ENCODE results near the gene TCP11.

Gene TCP11

DNA sequence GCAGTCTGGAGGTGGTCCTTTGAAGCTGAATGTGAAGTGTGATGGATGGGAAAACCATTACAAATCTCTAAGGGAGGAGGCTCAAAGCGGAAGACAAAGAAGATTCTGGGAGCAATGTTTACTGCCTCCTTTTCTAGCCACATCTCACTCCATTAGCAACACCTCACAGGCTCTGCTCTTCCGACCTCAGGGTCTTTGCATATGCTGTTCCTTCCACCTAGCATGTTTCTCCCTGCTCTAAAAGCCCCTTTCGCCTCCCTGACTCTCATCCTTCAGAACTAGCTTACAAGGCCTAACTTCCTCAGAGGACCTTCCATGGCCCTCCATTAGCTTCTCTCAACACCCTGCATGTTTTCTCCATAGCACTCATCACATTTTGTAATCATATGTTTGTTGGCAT is 4.6 kb upstream of the TCP11 start:
- Histone ChIP-seq H3K9ac (ENCODE audit: low read depth, low read length, poor library complexity) (no peak overlapping the region), H3K27ac (replicated peaks; ENCODE audit: low read length) (no peak overlapping the region), H3K4ac (ENCODE audit: low read length) (no peak overlapping the region), H2BK5ac (ENCODE audit: low read length) (no peak overlapping the region), H4K8ac (ENCODE audit: low read depth, low read length) (no peak overlapping the region), H3K9me3 (replicated peaks in 1 of 2; ENCODE audit: control insufficient read depth in 2 of 2, insufficient read depth in 1 of 2, low read depth in 1 of 2, low read length in 2 of 2) (peaks cover 0 to 3% of the 10 kb centered on the region in 2 donors), H3K4me2 (ENCODE audit: insufficient read depth, low read length, poor library complexity, severe bottlenecking) (no peak overlapping the region), H2BK120ac (ENCODE audit: low read depth, low read length) (no peak overlapping the region), H3K36me3 (replicated peaks in 1 of 2; ENCODE audit: control insufficient read depth in 2 of 2, insufficient read depth in 2 of 2, low read length in 2 of 2) (no peaks in the 10 kb centered on the region), H3K27me3 (ENCODE audit: control insufficient read depth in 3 of 3, insufficient read depth in 3 of 3, low read depth in 1 of 3, low read length in 3 of 3) (peaks cover 0 to 2% (median 0%) of the 10 kb centered on the region in 3 experiments), H2BK15ac (ENCODE audit: low read length) (no peak overlapping the region), H2AFZ (ENCODE audit: low read length) (peak overlapping the region; percentile 68), H2AK5ac (ENCODE audit: low read depth, low read length) (no peak overlapping the region), H3K4me3 (ENCODE audit: low read length in 2 of 2) (no peak overlapping the region), H3K4me1 (ENCODE audit: control insufficient read depth in 2 of 2, insufficient read depth in 1 of 2, low read depth in 1 of 2, low read length in 2 of 2) (peaks cover 23 to 34% of the 10 kb centered on the region in 2 donors), H3K18ac (ENCODE audit: low read length) (peak overlapping the region; percentile 17), H3K79me1 (ENCODE audit: low read depth, low read length) (no peaks in the 10 kb centered on the region), H2BK12ac (ENCODE audit: low read length) (no peak overlapping the region), H3K23ac (ENCODE audit: low read depth, low read length, poor library complexity) (no peak overlapping the region), H3K14ac (ENCODE audit: low read length) (no peak overlapping the region), H4K91ac (ENCODE audit: low read depth, low read length, poor library complexity) (no peak overlapping the region)
- no peak for DNase-seq (ENCODE audit: low spot score)
- WGBS, 2 donors (ENCODE audit: extremely low coverage in 2 of 2, insufficient read length in 2 of 2, insufficient replicate concordance in 1 of 2), result no CpG with 5 or more reads among the region's 3 CpGs

GRCh38 chr6:35142588-35143569 is 1.7 kb upstream of the TCP11 start:
- H3K36me3 ChIP-seq (replicated peaks in 1 of 2; ENCODE audit: control insufficient read depth in 2 of 2, insufficient read depth in 2 of 2, low read length in 2 of 2), result no peaks in the 10 kb centered on the region
- H3K4me1 ChIP-seq (ENCODE audit: control insufficient read depth in 2 of 2, insufficient read depth in 1 of 2, low read depth in 1 of 2, low read length in 2 of 2), result peaks cover 15 to 26% of the 10 kb centered on the region in 2 donors
- no peaks in the 10 kb centered on the region for H3K79me1 ChIP-seq (ENCODE audit: low read depth, low read length)
- H2BK15ac ChIP-seq (ENCODE audit: low read length), result no peak overlapping the region
- no peak overlapping the region for H2BK5ac ChIP-seq (ENCODE audit: low read length)
- H3K23ac ChIP-seq (ENCODE audit: low read depth, low read length, poor library complexity), result no peak overlapping the region
- H3K27ac ChIP-seq (replicated peaks; ENCODE audit: low read length), result no peak overlapping the region
- H2BK12ac ChIP-seq (ENCODE audit: low read length), result no peak overlapping the region
- H2BK120ac ChIP-seq (ENCODE audit: low read depth, low read length), result no peak overlapping the region
- H3K9me3 ChIP-seq (replicated peaks in 1 of 2; ENCODE audit: control insufficient read depth in 2 of 2, insufficient read depth in 1 of 2, low read depth in 1 of 2, low read length in 2 of 2), result peaks cover 0 to 3% of the 10 kb centered on the region in 2 donors
- no peak for DNase-seq (ENCODE audit: low spot score)
- WGBS, 2 donors (ENCODE audit: extremely low coverage in 2 of 2, insufficient read length in 2 of 2, insufficient replicate concordance in 1 of 2), result no CpG with 5 or more reads among the region's 5 CpGs
- H3K4ac ChIP-seq (ENCODE audit: low read length), result no peak overlapping the region
- H2AK5ac ChIP-seq (ENCODE audit: low read depth, low read length), result no peak overlapping the region
- no peak overlapping the region for H4K91ac ChIP-seq (ENCODE audit: low read depth, low read length, poor library complexity)
- H2AFZ ChIP-seq (ENCODE audit: low read length), result no peak overlapping the region
- H3K27me3 ChIP-seq (ENCODE audit: control insufficient read depth in 3 of 3, insufficient read depth in 3 of 3, low read depth in 1 of 3, low read length in 3 of 3), result peaks cover 0 to 2% (median 0%) of the 10 kb centered on the region in 3 experiments
- no peak overlapping the region for H3K4me3 ChIP-seq (ENCODE audit: low read length in 2 of 2)
- no peak overlapping the region for H3K4me2 ChIP-seq (ENCODE audit: insufficient read depth, low read length, poor library complexity, severe bottlenecking)
- no peak overlapping the region for H4K8ac ChIP-seq (ENCODE audit: low read depth, low read length)
- H3K9ac ChIP-seq (ENCODE audit: low read depth, low read length, poor library complexity), result no peak overlapping the region
- H3K18ac ChIP-seq (ENCODE audit: low read length), result no peak overlapping the region
- no peak overlapping the region for H3K14ac ChIP-seq (ENCODE audit: low read length)

GRCh38 chr6:35140639-35141006 is 516 bp downstream of the TCP11 start:
- H4K91ac ChIP-seq (ENCODE audit: low read depth, low read length, poor library complexity), result no peak overlapping the region
- H3K14ac ChIP-seq (ENCODE audit: low read length), result no peak overlapping the region
- H2BK5ac ChIP-seq (ENCODE audit: low read length), result peak overlapping the region; percentile 11
- H3K36me3 ChIP-seq (replicated peaks in 1 of 2; ENCODE audit: control insufficient read depth in 2 of 2, insufficient read depth in 2 of 2, low read length in 2 of 2), result no peaks in the 10 kb centered on the region
- peak overlapping the region; percentile 81 for H2AFZ ChIP-seq (ENCODE audit: low read length)
- H3K27ac ChIP-seq (replicated peaks; ENCODE audit: low read length), result no peak overlapping the region
- H3K4ac ChIP-seq (ENCODE audit: low read length), result no peak overlapping the region
- no peaks in the 10 kb centered on the region for H3K79me1 ChIP-seq (ENCODE audit: low read depth, low read length)
- DNase-seq (ENCODE audit: low spot score), result no peak
- peak overlapping the region; percentile 87 for H3K18ac ChIP-seq (ENCODE audit: low read length)
- H2BK120ac ChIP-seq (ENCODE audit: low read depth, low read length), result no peak overlapping the region
- peaks cover 0 to 2% (median 0%) of the 10 kb centered on the region in 3 experiments for H3K27me3 ChIP-seq (ENCODE audit: control insufficient read depth in 3 of 3, insufficient read depth in 3 of 3, low read depth in 1 of 3, low read length in 3 of 3)
- H3K4me2 ChIP-seq (ENCODE audit: insufficient read depth, low read length, poor library complexity, severe bottlenecking), result no peak overlapping the region
- no peak overlapping the region for H3K23ac ChIP-seq (ENCODE audit: low read depth, low read length, poor library complexity)
- H2BK15ac ChIP-seq (ENCODE audit: low read length), result peak overlapping the region; percentile 5
- H3K9me3 ChIP-seq (replicated peaks in 1 of 2; ENCODE audit: control insufficient read depth in 2 of 2, insufficient read depth in 1 of 2, low read depth in 1 of 2, low read length in 2 of 2), result peaks cover 0 to 3% of the 10 kb centered on the region in 2 donors
- peaks cover 2 to 4% of the 10 kb centered on the region in 2 donors for H3K4me1 ChIP-seq (ENCODE audit: control insufficient read depth in 2 of 2, insufficient read depth in 1 of 2, low read depth in 1 of 2, low read length in 2 of 2)
- no peak overlapping the region for H3K4me3 ChIP-seq (ENCODE audit: low read length in 2 of 2)
- H4K8ac ChIP-seq (ENCODE audit: low read depth, low read length), result no peak overlapping the region
- WGBS, 2 donors (ENCODE audit: extremely low coverage in 2 of 2, insufficient read length in 2 of 2, insufficient replicate concordance in 1 of 2), result no CpG with 5 or more reads among the region's 15 CpGs
- H2AK5ac ChIP-seq (ENCODE audit: low read depth, low read length), result peak overlapping the region; percentile 90
- no peak overlapping the region for H2BK12ac ChIP-seq (ENCODE audit: low read length)
- no peak overlapping the region for H3K9ac ChIP-seq (ENCODE audit: low read depth, low read length, poor library complexity)

DNA sequence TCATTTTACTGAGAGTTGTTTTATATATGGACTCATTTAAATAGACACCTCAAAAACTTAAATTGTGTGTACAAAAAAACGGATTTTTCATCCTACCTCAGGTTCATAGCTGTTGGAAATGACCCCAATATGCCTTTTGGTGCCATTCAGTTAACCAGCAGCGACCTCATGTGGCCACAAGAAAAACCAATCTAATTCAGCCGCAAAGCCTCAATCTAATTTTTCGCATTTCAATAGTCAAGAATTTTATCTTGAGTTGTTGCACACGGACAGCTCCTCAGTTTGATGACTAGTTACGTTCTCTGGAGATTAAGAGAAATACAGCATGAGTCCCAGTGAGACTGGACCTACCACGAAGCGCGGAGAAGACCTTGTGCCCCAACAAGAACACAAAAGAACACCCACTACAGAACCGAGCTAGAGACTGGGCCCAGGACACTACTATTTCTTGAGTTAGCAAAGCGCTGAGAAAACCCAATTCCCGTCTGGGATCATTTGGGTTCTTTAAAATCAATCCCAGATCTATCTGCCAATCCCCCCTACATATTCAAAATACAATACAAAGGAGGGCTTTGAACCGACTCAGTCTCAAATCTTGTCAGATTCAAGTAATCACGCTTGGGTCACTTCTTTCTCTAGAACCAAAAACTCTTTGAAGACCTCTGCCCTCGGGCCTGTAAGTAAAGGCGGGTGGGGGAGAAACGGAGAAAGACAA is 1.1 kb downstream of the TCP11 start:
- Histone ChIP-seq H2BK12ac (ENCODE audit: low read length) (no peak overlapping the region), H3K9me3 (replicated peaks in 1 of 2; ENCODE audit: control insufficient read depth in 2 of 2, insufficient read depth in 1 of 2, low read depth in 1 of 2, low read length in 2 of 2) (peaks cover 0 to 3% of the 10 kb centered on the region in 2 donors), H2BK15ac (ENCODE audit: low read length) (no peak overlapping the region), H3K79me1 (ENCODE audit: low read depth, low read length) (no peaks in the 10 kb centered on the region), H2BK120ac (ENCODE audit: low read depth, low read length) (no peak overlapping the region), H2BK5ac (ENCODE audit: low read length) (no peak overlapping the region), H3K27ac (replicated peaks; ENCODE audit: low read length) (no peak overlapping the region), H3K18ac (ENCODE audit: low read length) (no peak overlapping the region), H3K9ac (ENCODE audit: low read depth, low read length, poor library complexity) (no peak overlapping the region), H3K27me3 (ENCODE audit: control insufficient read depth in 3 of 3, insufficient read depth in 3 of 3, low read depth in 1 of 3, low read length in 3 of 3) (peaks cover 0 to 2% (median 0%) of the 10 kb centered on the region in 3 experiments), H3K36me3 (replicated peaks in 1 of 2; ENCODE audit: control insufficient read depth in 2 of 2, insufficient read depth in 2 of 2, low read length in 2 of 2) (no peaks in the 10 kb centered on the region), H3K4ac (ENCODE audit: low read length) (no peak overlapping the region), H2AK5ac (ENCODE audit: low read depth, low read length) (no peak overlapping the region), H4K8ac (ENCODE audit: low read depth, low read length) (no peak overlapping the region), H4K91ac (ENCODE audit: low read depth, low read length, poor library complexity) (no peak overlapping the region), H3K4me2 (ENCODE audit: insufficient read depth, low read length, poor library complexity, severe bottlenecking) (no peak overlapping the region), H3K4me3 (ENCODE audit: low read length in 2 of 2) (no peak overlapping the region), H2AFZ (ENCODE audit: low read length) (peak overlapping the region; percentile 81), H3K23ac (ENCODE audit: low read depth, low read length, poor library complexity) (no peak overlapping the region), H3K4me1 (ENCODE audit: control insufficient read depth in 2 of 2, insufficient read depth in 1 of 2, low read depth in 1 of 2, low read length in 2 of 2) (peaks cover 2 to 4% of the 10 kb centered on the region in 2 donors), H3K14ac (ENCODE audit: low read length) (no peak overlapping the region)
- no CpG with 5 or more reads among the region's 17 CpGs for WGBS, 2 donors (ENCODE audit: extremely low coverage in 2 of 2, insufficient read length in 2 of 2, insufficient replicate concordance in 1 of 2)
- peak; percentile 57 for DNase-seq (ENCODE audit: low spot score)
